ENCODE results near the gene KCNJ3.

Gene KCNJ3
- total RNA-seq, result 0 reads per million in 3 donors

- no peak for DNase-seq
- H3K9me3 ChIP-seq (ENCODE audit: control insufficient read depth, low read length), result no peaks in the 10 kb centered on the region
- no peak within 1 kb of the TSS for H3K27ac ChIP-seq (ENCODE audit: insufficient read depth, low read length, poor library complexity, severe bottlenecking)
- no peaks in the 10 kb centered on the region for H3K36me3 ChIP-seq (ENCODE audit: control insufficient read depth, insufficient read depth, low read length)
- H3K4me1 ChIP-seq (ENCODE audit: control insufficient read depth, insufficient read depth, low read length, poor library complexity, severe bottlenecking), result no peaks in the 10 kb centered on the region
- H3K27me3 ChIP-seq (replicated peaks; ENCODE audit: control insufficient read depth, insufficient read depth, low read length, poor library complexity, severe bottlenecking), result no peaks in the 10 kb centered on the region
- no peak within 1 kb of the TSS for H3K4me3 ChIP-seq (ENCODE audit: insufficient read depth, low read depth, low read length, poor library complexity, severe bottlenecking)
Measured at GRCh38 chr2:154698296-154698720, at the start of gene KCNJ3. KCNJ3 (plus strand) TSS chr2:154698695; CDS start chr2:154698776, 81 bp downstream.

GRCh38 chr2:154655499-154655898, 43.0 kb upstream of the KCNJ3 start:
- no peaks in the 10 kb centered on the region for H3K9me3 ChIP-seq (ENCODE audit: control insufficient read depth, low read length)
- no peak overlapping the region for H3K27ac ChIP-seq (ENCODE audit: insufficient read depth, low read length, poor library complexity, severe bottlenecking)
- no peaks in the 10 kb centered on the region for H3K4me1 ChIP-seq (ENCODE audit: control insufficient read depth, insufficient read depth, low read length, poor library complexity, severe bottlenecking)
- no peaks in the 10 kb centered on the region for H3K36me3 ChIP-seq (ENCODE audit: control insufficient read depth, insufficient read depth, low read length)
- no peak for DNase-seq
- H3K27me3 ChIP-seq (replicated peaks; ENCODE audit: control insufficient read depth, insufficient read depth, low read length, poor library complexity, severe bottlenecking), result no peaks in the 10 kb centered on the region
- H3K4me3 ChIP-seq (ENCODE audit: insufficient read depth, low read depth, low read length, poor library complexity, severe bottlenecking), result no peak overlapping the region

GRCh38 chr2:154658854-154659253, 39.6 kb upstream of the KCNJ3 start:
- DNase-seq, result no peak
- H3K27ac ChIP-seq (ENCODE audit: insufficient read depth, low read length, poor library complexity, severe bottlenecking), result no peak overlapping the region
- H3K4me1 ChIP-seq (ENCODE audit: control insufficient read depth, insufficient read depth, low read length, poor library complexity, severe bottlenecking), result no peaks in the 10 kb centered on the region
- H3K4me3 ChIP-seq (ENCODE audit: insufficient read depth, low read depth, low read length, poor library complexity, severe bottlenecking), result no peak overlapping the region
- H3K27me3 ChIP-seq (replicated peaks; ENCODE audit: control insufficient read depth, insufficient read depth, low read length, poor library complexity, severe bottlenecking), result no peaks in the 10 kb centered on the region
- H3K9me3 ChIP-seq (ENCODE audit: control insufficient read depth, low read length), result no peaks in the 10 kb centered on the region
- H3K36me3 ChIP-seq (ENCODE audit: control insufficient read depth, insufficient read depth, low read length), result no peaks in the 10 kb centered on the region

- DNase-seq, result no peak
- Histone ChIP-seq H3K36me3 (ENCODE audit: control insufficient read depth, insufficient read depth, low read length) (no peaks in the 10 kb centered on the region), H3K27ac (ENCODE audit: insufficient read depth, low read length, poor library complexity, severe bottlenecking) (no peak overlapping the region), H3K4me3 (ENCODE audit: insufficient read depth, low read depth, low read length, poor library complexity, severe bottlenecking) (no peak overlapping the region), H3K27me3 (replicated peaks; ENCODE audit: control insufficient read depth, insufficient read depth, low read length, poor library complexity, severe bottlenecking) (no peaks in the 10 kb centered on the region), H3K9me3 (ENCODE audit: control insufficient read depth, low read length) (no peaks in the 10 kb centered on the region), H3K4me1 (ENCODE audit: control insufficient read depth, insufficient read depth, low read length, poor library complexity, severe bottlenecking) (no peaks in the 10 kb centered on the region)
Measured at GRCh38 chr2:154664248-154664647, 34.2 kb upstream of the KCNJ3 start.

GRCh38 chr2:154670083-154670482, 28.4 kb upstream of the KCNJ3 start:
- H3K36me3 ChIP-seq (ENCODE audit: control insufficient read depth, insufficient read depth, low read length), result no peaks in the 10 kb centered on the region
- no peak overlapping the region for H3K27ac ChIP-seq (ENCODE audit: insufficient read depth, low read length, poor library complexity, severe bottlenecking)
- no peaks in the 10 kb centered on the region for H3K4me1 ChIP-seq (ENCODE audit: control insufficient read depth, insufficient read depth, low read length, poor library complexity, severe bottlenecking)
- no peaks in the 10 kb centered on the region for H3K27me3 ChIP-seq (replicated peaks; ENCODE audit: control insufficient read depth, insufficient read depth, low read length, poor library complexity, severe bottlenecking)
- DNase-seq, result no peak
- H3K4me3 ChIP-seq (ENCODE audit: insufficient read depth, low read depth, low read length, poor library complexity, severe bottlenecking), result no peak overlapping the region
- H3K9me3 ChIP-seq (ENCODE audit: control insufficient read depth, low read length), result no peaks in the 10 kb centered on the region

- H3K27me3 ChIP-seq (replicated peaks; ENCODE audit: control insufficient read depth, insufficient read depth, low read length, poor library complexity, severe bottlenecking), result no peaks in the 10 kb centered on the region
- no peaks in the 10 kb centered on the region for H3K36me3 ChIP-seq (ENCODE audit: control insufficient read depth, insufficient read depth, low read length)
- H3K4me3 ChIP-seq (ENCODE audit: insufficient read depth, low read depth, low read length, poor library complexity, severe bottlenecking), result no peak overlapping the region
- DNase-seq, result no peak
- no peaks in the 10 kb centered on the region for H3K9me3 ChIP-seq (ENCODE audit: control insufficient read depth, low read length)
- H3K27ac ChIP-seq (ENCODE audit: insufficient read depth, low read length, poor library complexity, severe bottlenecking), result no peak overlapping the region
- no peaks in the 10 kb centered on the region for H3K4me1 ChIP-seq (ENCODE audit: control insufficient read depth, insufficient read depth, low read length, poor library complexity, severe bottlenecking)
Measured at GRCh38 chr2:154673694-154674093, 24.8 kb upstream of the KCNJ3 start.

- Histone ChIP-seq H3K9me3 (ENCODE audit: control insufficient read depth, low read length) (no peaks in the 10 kb centered on the region), H3K4me1 (ENCODE audit: control insufficient read depth, insufficient read depth, low read length, poor library complexity, severe bottlenecking) (no peaks in the 10 kb centered on the region), H3K36me3 (ENCODE audit: control insufficient read depth, insufficient read depth, low read length) (no peaks in the 10 kb centered on the region), H3K27me3 (replicated peaks; ENCODE audit: control insufficient read depth, insufficient read depth, low read length, poor library complexity, severe bottlenecking) (no peaks in the 10 kb centered on the region), H3K4me3 (ENCODE audit: insufficient read depth, low read depth, low read length, poor library complexity, severe bottlenecking) (no peak overlapping the region), H3K27ac (ENCODE audit: insufficient read depth, low read length, poor library complexity, severe bottlenecking) (no peak overlapping the region)
- DNase-seq, result no peak
Measured at GRCh38 chr2:154677401-154677800, 21.1 kb upstream of the KCNJ3 start.

GRCh38 chr2:154681741-154682140, 16.8 kb upstream of the KCNJ3 start:
- Histone ChIP-seq H3K27me3 (replicated peaks; ENCODE audit: control insufficient read depth, insufficient read depth, low read length, poor library complexity, severe bottlenecking) (no peaks in the 10 kb centered on the region), H3K27ac (ENCODE audit: insufficient read depth, low read length, poor library complexity, severe bottlenecking) (no peak overlapping the region), H3K36me3 (ENCODE audit: control insufficient read depth, insufficient read depth, low read length) (no peaks in the 10 kb centered on the region), H3K4me1 (ENCODE audit: control insufficient read depth, insufficient read depth, low read length, poor library complexity, severe bottlenecking) (no peaks in the 10 kb centered on the region), H3K9me3 (ENCODE audit: control insufficient read depth, low read length) (no peaks in the 10 kb centered on the region), H3K4me3 (ENCODE audit: insufficient read depth, low read depth, low read length, poor library complexity, severe bottlenecking) (no peak overlapping the region)
- DNase-seq, result no peak

- Histone ChIP-seq H3K4me3 (ENCODE audit: insufficient read depth, low read depth, low read length, poor library complexity, severe bottlenecking) (no peak overlapping the region), H3K36me3 (ENCODE audit: control insufficient read depth, insufficient read depth, low read length) (no peaks in the 10 kb centered on the region)
- DNase-seq, result no peak
Measured at GRCh38 chr2:154686162-154686561, 12.3 kb upstream of the KCNJ3 start.

GRCh38 chr2:154688373-154688772, 10.1 kb upstream of the KCNJ3 start:
- H3K36me3 ChIP-seq (ENCODE audit: control insufficient read depth, insufficient read depth, low read length), result no peaks in the 10 kb centered on the region
- no peak overlapping the region for H3K4me3 ChIP-seq (ENCODE audit: insufficient read depth, low read depth, low read length, poor library complexity, severe bottlenecking)
- no peaks in the 10 kb centered on the region for H3K9me3 ChIP-seq (ENCODE audit: control insufficient read depth, low read length)
- no peak for DNase-seq
- H3K4me1 ChIP-seq (ENCODE audit: control insufficient read depth, insufficient read depth, low read length, poor library complexity, severe bottlenecking), result no peaks in the 10 kb centered on the region
- H3K27me3 ChIP-seq (replicated peaks; ENCODE audit: control insufficient read depth, insufficient read depth, low read length, poor library complexity, severe bottlenecking), result no peaks in the 10 kb centered on the region
- no peak overlapping the region for H3K27ac ChIP-seq (ENCODE audit: insufficient read depth, low read length, poor library complexity, severe bottlenecking)

More at GRCh38 chr2:154686162-154686561, 12.3 kb upstream of the KCNJ3 start:
- Histone ChIP-seq H3K4me1 (ENCODE audit: control insufficient read depth, insufficient read depth, low read length, poor library complexity, severe bottlenecking) (no peaks in the 10 kb centered on the region), H3K9me3 (ENCODE audit: control insufficient read depth, low read length) (no peaks in the 10 kb centered on the region), H3K27ac (ENCODE audit: insufficient read depth, low read length, poor library complexity, severe bottlenecking) (no peak overlapping the region), H3K27me3 (replicated peaks; ENCODE audit: control insufficient read depth, insufficient read depth, low read length, poor library complexity, severe bottlenecking) (no peaks in the 10 kb centered on the region)

GRCh38 chr2:154689158-154689557, 9.3 kb upstream of the KCNJ3 start:
- Histone ChIP-seq H3K27me3 (replicated peaks; ENCODE audit: control insufficient read depth, insufficient read depth, low read length, poor library complexity, severe bottlenecking) (no peaks in the 10 kb centered on the region), H3K4me1 (ENCODE audit: control insufficient read depth, insufficient read depth, low read length, poor library complexity, severe bottlenecking) (no peaks in the 10 kb centered on the region), H3K9me3 (ENCODE audit: control insufficient read depth, low read length) (no peaks in the 10 kb centered on the region), H3K27ac (ENCODE audit: insufficient read depth, low read length, poor library complexity, severe bottlenecking) (no peak overlapping the region), H3K36me3 (ENCODE audit: control insufficient read depth, insufficient read depth, low read length) (no peaks in the 10 kb centered on the region), H3K4me3 (ENCODE audit: insufficient read depth, low read depth, low read length, poor library complexity, severe bottlenecking) (no peak overlapping the region)
- DNase-seq, result no peak

Measured in effector memory CD4-positive, alpha-beta T cell (primary cell).